Neural progenitor cell (in vitro differentiated cells): ENCODE results near the gene TRIAP1. TPM values are rescaled to one million over a fixed set of nuclear protein-coding genes. Genes with fewer than 3 reads are reported as not detected.

Experiments used
- DNase-seq: peaks from one replicate; pipeline ENCODE4 v3.0.0-alpha.2; 2016; ENCODE audit warnings: low spot score
- H2AFZ ChIP-seq: fragments of 200-600 bp; sonication (generic); replicated peaks from 2 replicates; pipeline ENCODE4 v1.6.1; 2016; ENCODE audit warnings: antibody characterized with exemption
- H3F3A ChIP-seq: fragments of 200-600 bp; sonication (generic); 2 replicates; pipeline ENCODE4 v1.6.1; 2016; ENCODE audit warnings: antibody characterized with exemption, low read depth
- H3K27ac ChIP-seq: fragments of 200-600 bp; sonication (generic); 2 replicates; pipeline ENCODE4 v1.5.1; 2016; ENCODE audit warnings: mild to moderate bottlenecking
- H3K27me3 ChIP-seq: fragments of 200-600 bp; sonication (generic); 2 replicates; pipeline ENCODE4 v1.6.1; 2016; ENCODE audit warnings: mild to moderate bottlenecking, moderate library complexity
- H3K36me3 ChIP-seq: fragments of 200-600 bp; sonication (generic); 2 replicates; pipeline ENCODE4 v1.5.1; 2016
- H3K4me1 ChIP-seq: fragments of 200-600 bp; sonication (generic); 2 replicates; pipeline ENCODE4 v1.6.1; 2016; ENCODE audit warnings: mixed run types
- H3K4me2 ChIP-seq: fragments of 200-600 bp; sonication (generic); 2 replicates; pipeline ENCODE4 v1.6.1; 2016
- H3K4me3 ChIP-seq: fragments of 200-600 bp; sonication (generic); 2 replicates; pipeline ENCODE4 v1.5.1; 2016
- H3K79me2 ChIP-seq: fragments of 200-600 bp; sonication (generic); 2 replicates; pipeline ENCODE4 v1.6.1; 2016; ENCODE audit warnings: low read depth
- H3K9ac ChIP-seq: fragments of 200-600 bp; sonication (generic); 2 replicates; pipeline ENCODE4 v1.6.1; 2016
- H3K9me3 ChIP-seq: fragments of 200-600 bp; sonication (generic); 2 replicates; pipeline ENCODE4 v1.5.1; 2016; ENCODE audit warnings: low read depth
- H4K20me1 ChIP-seq: fragments of 200-600 bp; sonication (generic); 2 replicates; pipeline ENCODE4 v1.6.1; 2016; ENCODE audit warnings: low read depth
- H3K27ac Mint-ChIP-seq: 3 replicates; pipeline ENCODE4 v1.8.0; 2021; ENCODE audit warnings: mixed read lengths
- H3K27me3 Mint-ChIP-seq: 2 replicates; pipeline ENCODE4 v1.8.0; 2022; ENCODE audit warnings: low read depth, mild to moderate bottlenecking, inconsistent platforms, moderate library complexity, mixed read lengths; ENCODE audit not compliant: insufficient read depth
- H3K36me3 Mint-ChIP-seq: 3 replicates; pipeline ENCODE4 v1.8.0; 2021; ENCODE audit warnings: mixed read lengths
- H3K4me1 Mint-ChIP-seq: 3 replicates; pipeline ENCODE4 v1.8.0; 2021; ENCODE audit warnings: mixed read lengths
- H3K4me3 Mint-ChIP-seq: 3 replicates; pipeline ENCODE4 v1.8.0; 2021; ENCODE audit warnings: mild to moderate bottlenecking, moderate library complexity, mixed read lengths
- H3K9me3 Mint-ChIP-seq: 3 replicates; pipeline ENCODE4 v1.8.0; 2020; ENCODE audit warnings: mixed read lengths
- CTCF ChIP-seq: fragments of 200-600 bp; sonication (generic); IDR thresholded peaks from 2 replicates; pipeline ENCODE4 v1.5.1; 2017; ENCODE audit warnings: antibody characterized with exemption, mild to moderate bottlenecking
- EZH2 ChIP-seq: fragments of 200-600 bp; sonication (generic); IDR thresholded peaks from 2 replicates; pipeline ENCODE4 v1.6.1; 2017; ENCODE audit warnings: antibody characterized with exemption, mild to moderate bottlenecking, moderate library complexity
- EZH2phosphoT487 ChIP-seq: fragments of 200-600 bp; sonication (generic); IDR thresholded peaks from 2 replicates; pipeline ENCODE4 v1.6.1; 2017; ENCODE audit warnings: antibody characterized with exemption
- total RNA-seq: library from RNA; depleted of rRNA; stranded (reverse); fragments of >200 nt; gene quantifications from 2 replicates; pipeline ENCODE4 v1.2.3, GENCODE V29; 2015; ENCODE audit warnings: low replicate concordance

The TRIAP1 gene
- total RNA-seq, 1 donor from 2014 or later, result 72.1 TPM

GRCh38 chr12:120428597-120429229, 17.5 kb downstream of the TRIAP1 start:
- Histone ChIP-seq H3F3A (peaks cover 9% of the 10 kb centered on the region), H3K4me2 (no peak overlapping the region), H3K27ac (no peak overlapping the region), H3K4me3 (no peak overlapping the region), H3K4me1 (no peaks in the 10 kb centered on the region), H2AFZ (no peak overlapping the region), H3K79me2 (no peaks in the 10 kb centered on the region), H3K9ac (no peak overlapping the region), H4K20me1 (no peaks in the 10 kb centered on the region), H3K27me3 (no peaks in the 10 kb centered on the region), H3K9me3 (no peaks in the 10 kb centered on the region), H3K36me3 (no peaks in the 10 kb centered on the region)
- no peak overlapping the region for H3K4me3 Mint-ChIP-seq
- H3K27me3 Mint-ChIP-seq, result peaks cover 15% of the 10 kb centered on the region
- TF ChIP-seq CTCF (no peak), EZH2phosphoT487 (no peak), EZH2 (no peak)
- peaks cover 30% of the 10 kb centered on the region for H3K4me1 Mint-ChIP-seq
- H3K27ac Mint-ChIP-seq, result peak overlapping the region; percentile 81
- H3K36me3 Mint-ChIP-seq, result no peaks in the 10 kb centered on the region
- H3K9me3 Mint-ChIP-seq, result no peaks in the 10 kb centered on the region
- no peak for DNase-seq

GRCh38 chr12:120425797-120426196, 20.4 kb downstream of the TRIAP1 start:
- TF ChIP-seq CTCF, result no peak
- TF ChIP-seq EZH2, result no peak
- TF ChIP-seq EZH2phosphoT487, result no peak
- no peaks in the 10 kb centered on the region for H3K9me3 Mint-ChIP-seq
- Histone ChIP-seq H3K4me3 (no peak overlapping the region), H3F3A (peaks cover 17% of the 10 kb centered on the region), H4K20me1 (no peaks in the 10 kb centered on the region), H3K27me3 (no peaks in the 10 kb centered on the region), H2AFZ (no peak overlapping the region), H3K9me3 (no peaks in the 10 kb centered on the region), H3K4me1 (peaks cover 8% of the 10 kb centered on the region), H3K36me3 (no peaks in the 10 kb centered on the region), H3K27ac (no peak overlapping the region), H3K79me2 (no peaks in the 10 kb centered on the region), H3K9ac (no peak overlapping the region), H3K4me2 (no peak overlapping the region)
- H3K4me3 Mint-ChIP-seq, result no peak overlapping the region
- no peak for DNase-seq
- H3K4me1 Mint-ChIP-seq, result peaks cover 38% of the 10 kb centered on the region
- H3K27ac Mint-ChIP-seq, result no peak overlapping the region
- H3K36me3 Mint-ChIP-seq, result no peaks in the 10 kb centered on the region
- peaks cover 15% of the 10 kb centered on the region for H3K27me3 Mint-ChIP-seq

GRCh38 chr12:120422892-120423456, 23.2 kb downstream of the TRIAP1 start:
- no peaks in the 10 kb centered on the region for H3K27me3 ChIP-seq
- H3K27ac ChIP-seq, result no peak overlapping the region
- peaks cover 12% of the 10 kb centered on the region for H3F3A ChIP-seq
- Mint-ChIP-seq H3K27me3 (peaks cover 9% of the 10 kb centered on the region), H3K36me3 (peaks cover 2% of the 10 kb centered on the region), H3K27ac (no peak overlapping the region), H3K9me3 (no peaks in the 10 kb centered on the region), H3K4me3 (no peak overlapping the region), H3K4me1 (peaks cover 30% of the 10 kb centered on the region)
- H3K4me2 ChIP-seq, result no peak overlapping the region
- no peaks in the 10 kb centered on the region for H3K9me3 ChIP-seq
- no peak overlapping the region for H3K9ac ChIP-seq
- H3K36me3 ChIP-seq, result no peaks in the 10 kb centered on the region
- TF ChIP-seq CTCF, result no peak
- no peak overlapping the region for H2AFZ ChIP-seq
- DNase-seq, result no peak
- peaks cover 8% of the 10 kb centered on the region for H3K4me1 ChIP-seq
- no peaks in the 10 kb centered on the region for H3K79me2 ChIP-seq
- H4K20me1 ChIP-seq, result no peaks in the 10 kb centered on the region
- no peak overlapping the region for H3K4me3 ChIP-seq
